ENCODE results near the gene C14orf93.

GRCh38 chr14:23053426-23053825 lies 43.5 kb upstream of the C14orf93 start:
- no peak for TF ChIP-seq CTCF (IDR thresholded peaks at IDR 0.05 in 4 of 5, conservative IDR thresholded peaks at IDR 0.05 in 1 of 5)
- TF ChIP-seq POLR2A (IDR thresholded peaks at IDR 0.05) = no peak

Measured in gastrocnemius medialis (tissue), 4 donors.